HUES6 (cell line): Measurements from ENCODE around the gene LYPLAL1.

Experiments used
- H3K27ac ChIP-seq: 2 replicates; pipeline ENCODE4 v1.7.0; 2013; ENCODE audit warnings: low read depth, mild to moderate bottlenecking, low read length, inconsistent platforms
- H3K27me3 ChIP-seq: 2 replicates; pipeline ENCODE4 v1.6.1; 2013; ENCODE audit warnings: low read length; ENCODE audit not compliant: control insufficient read depth, insufficient read depth
- H3K36me3 ChIP-seq: 2 replicates; pipeline ENCODE4 v1.6.1; 2013; ENCODE audit warnings: low read length; ENCODE audit not compliant: control insufficient read depth, insufficient read depth
- H3K4me1 ChIP-seq: 2 replicates; pipeline ENCODE4 v1.6.1; 2013; ENCODE audit warnings: low read length; ENCODE audit not compliant: control insufficient read depth, insufficient read depth
- H3K4me3 ChIP-seq: 2 replicates; pipeline ENCODE4 v1.5.1; 2013; ENCODE audit warnings: low read depth, low read length
- H3K9ac ChIP-seq: one replicate; pipeline ENCODE4 v1.6.1; 2013; ENCODE audit warnings: mild to moderate bottlenecking, low read length
- H3K9me3 ChIP-seq: 2 replicates; pipeline ENCODE4 v1.6.1; 2013; ENCODE audit warnings: low read depth, low read length; ENCODE audit not compliant: control insufficient read depth, insufficient read depth

Gene LYPLAL1

DNA sequence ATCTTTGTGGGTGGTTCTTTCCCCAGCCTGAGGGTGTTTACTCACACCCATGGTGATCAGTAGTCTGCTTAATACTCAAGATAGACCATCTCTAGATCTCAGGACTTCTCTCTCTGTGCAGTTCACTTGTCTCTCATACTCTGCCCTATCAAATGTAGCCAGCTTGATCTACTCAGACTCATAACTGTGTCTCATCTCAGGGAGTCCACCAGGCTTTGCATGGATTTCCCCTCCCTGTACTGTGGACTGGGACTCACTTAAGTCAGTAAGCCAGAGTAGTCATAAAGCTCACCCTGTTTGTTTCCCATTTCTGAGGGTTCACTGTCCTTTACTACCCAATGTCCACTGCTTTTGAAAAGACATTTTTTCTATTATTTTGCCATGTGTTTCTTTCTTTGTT is 41.8 kb downstream of the LYPLAL1 start:
- Histone ChIP-seq H3K9ac (no peak overlapping the region), H3K4me3 (no peak overlapping the region), H3K27me3 (no peaks in the 10 kb centered on the region), H3K9me3 (no peaks in the 10 kb centered on the region), H3K27ac (no peak overlapping the region), H3K4me1 (no peaks in the 10 kb centered on the region), H3K36me3 (peaks cover 3% of the 10 kb centered on the region; the same call in 1 of the 2 replicates)

DNA sequence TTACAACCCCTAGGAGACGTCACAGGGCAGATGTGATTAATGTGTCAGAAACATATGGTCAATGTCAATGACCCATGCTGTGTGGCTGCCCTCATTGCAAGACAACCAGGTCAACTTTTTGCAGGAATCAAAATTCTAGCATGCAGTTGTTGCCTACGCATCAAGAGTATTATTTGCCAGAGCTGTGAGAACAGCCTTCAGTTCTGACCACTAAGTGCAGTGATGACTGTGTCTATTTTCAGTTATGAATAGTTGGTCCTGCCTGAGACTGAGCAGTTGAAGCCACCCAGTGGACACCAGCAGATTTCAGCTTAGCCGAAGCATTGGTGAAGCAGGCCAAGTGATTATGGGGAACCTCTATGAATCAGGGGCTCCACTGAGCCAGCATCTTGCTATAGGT is 47.3 kb downstream of the LYPLAL1 start:
- no peak overlapping the region for H3K4me3 ChIP-seq
- H3K27ac ChIP-seq, result no peak overlapping the region
- H3K9ac ChIP-seq, result no peak overlapping the region
- H3K9me3 ChIP-seq, result no peaks in the 10 kb centered on the region
- H3K4me1 ChIP-seq, result no peaks in the 10 kb centered on the region
- peaks cover 3% of the 10 kb centered on the region; the same call in 1 of the 2 replicates for H3K36me3 ChIP-seq
- no peaks in the 10 kb centered on the region for H3K27me3 ChIP-seq

DNA sequence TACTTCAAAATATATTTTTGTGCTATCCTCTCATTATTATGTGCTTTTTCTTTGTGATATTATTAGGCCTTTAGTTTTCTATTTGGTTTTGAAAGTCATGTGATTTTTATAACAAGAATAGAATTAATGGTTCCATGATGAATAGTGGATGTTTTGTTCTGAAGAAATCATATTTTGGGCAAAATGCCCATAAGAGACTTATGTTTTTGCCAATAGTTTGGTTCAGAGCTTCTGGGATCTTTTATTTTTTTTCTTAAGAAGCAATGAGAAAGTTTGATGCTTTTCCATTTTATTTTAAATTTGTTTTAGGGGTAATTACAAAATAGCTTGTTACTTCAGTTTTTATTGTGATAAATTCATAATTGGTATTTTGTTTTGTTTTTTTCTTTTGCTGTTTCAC is 49.8 kb downstream of the LYPLAL1 start:
- H3K4me1 ChIP-seq, result no peaks in the 10 kb centered on the region
- no peaks in the 10 kb centered on the region for H3K27me3 ChIP-seq
- no peaks in the 10 kb centered on the region for H3K9me3 ChIP-seq
- H3K4me3 ChIP-seq, result no peak overlapping the region
- no peak overlapping the region for H3K27ac ChIP-seq
- H3K36me3 ChIP-seq, result peaks cover 3% of the 10 kb centered on the region; the same call in 1 of the 2 replicates
- no peak overlapping the region for H3K9ac ChIP-seq

DNA sequence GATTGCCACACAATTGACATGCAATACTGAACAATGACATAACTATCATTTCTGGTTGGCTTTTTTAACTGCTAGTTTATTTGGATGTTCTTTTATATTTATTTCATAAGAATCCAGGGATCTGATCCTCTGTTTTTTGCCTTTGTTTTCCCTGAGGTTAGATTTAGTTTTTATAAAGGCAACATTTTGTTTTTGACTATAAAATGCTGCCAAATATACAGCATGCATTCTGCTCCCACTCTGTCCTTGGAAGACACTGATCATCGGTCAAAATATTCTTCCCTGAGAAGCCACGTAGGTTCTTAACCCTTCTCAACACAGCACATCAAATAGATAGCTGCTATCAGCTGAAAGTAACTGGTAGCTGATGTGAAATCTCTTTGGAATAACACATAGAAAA is 52.5 kb downstream of the LYPLAL1 start:
- no peak overlapping the region for H3K9ac ChIP-seq
- H3K27ac ChIP-seq, result no peak overlapping the region
- no peaks in the 10 kb centered on the region for H3K4me1 ChIP-seq
- no peak overlapping the region for H3K4me3 ChIP-seq
- no peaks in the 10 kb centered on the region for H3K27me3 ChIP-seq
- no peaks in the 10 kb centered on the region for H3K9me3 ChIP-seq
- H3K36me3 ChIP-seq, result no peaks in the 10 kb centered on the region

DNA sequence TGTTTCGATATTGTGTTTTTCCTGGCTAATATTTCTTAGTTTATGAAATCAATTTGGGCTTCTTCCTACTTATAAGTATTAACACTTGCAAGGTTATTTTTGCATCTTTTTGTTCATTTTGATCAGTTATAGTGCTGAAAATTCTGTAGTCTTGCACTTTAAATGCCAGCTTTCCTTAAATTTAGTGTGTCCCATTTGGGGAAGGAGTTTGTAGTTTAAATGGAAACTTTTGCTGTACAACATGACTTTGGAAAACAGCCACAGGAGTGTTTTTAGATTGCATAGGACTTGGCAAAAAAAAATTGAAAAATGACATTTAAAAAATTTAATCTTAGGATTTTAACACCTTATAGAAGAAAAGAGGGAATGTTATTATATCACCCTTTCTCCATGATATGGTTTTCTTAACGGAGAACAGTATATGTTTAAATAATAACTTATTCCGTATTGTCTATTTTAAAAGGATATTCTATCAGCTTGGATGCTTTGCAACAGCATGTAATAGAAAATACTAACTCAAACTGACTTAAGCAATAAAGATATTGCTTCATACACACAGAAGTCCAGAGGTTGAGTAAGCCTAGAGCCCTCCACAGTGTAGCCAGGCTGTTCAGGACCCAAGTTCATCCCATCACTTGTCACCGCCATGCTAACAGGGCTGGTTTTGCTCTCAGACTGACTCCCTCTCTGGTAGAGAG is 53.8 kb downstream of the LYPLAL1 start:
- no peak overlapping the region for H3K27ac ChIP-seq
- H3K9ac ChIP-seq, result no peak overlapping the region
- H3K36me3 ChIP-seq, result no peaks in the 10 kb centered on the region
- H3K4me1 ChIP-seq, result no peaks in the 10 kb centered on the region
- H3K9me3 ChIP-seq, result no peaks in the 10 kb centered on the region
- no peak overlapping the region for H3K4me3 ChIP-seq
- H3K27me3 ChIP-seq, result no peaks in the 10 kb centered on the region

DNA sequence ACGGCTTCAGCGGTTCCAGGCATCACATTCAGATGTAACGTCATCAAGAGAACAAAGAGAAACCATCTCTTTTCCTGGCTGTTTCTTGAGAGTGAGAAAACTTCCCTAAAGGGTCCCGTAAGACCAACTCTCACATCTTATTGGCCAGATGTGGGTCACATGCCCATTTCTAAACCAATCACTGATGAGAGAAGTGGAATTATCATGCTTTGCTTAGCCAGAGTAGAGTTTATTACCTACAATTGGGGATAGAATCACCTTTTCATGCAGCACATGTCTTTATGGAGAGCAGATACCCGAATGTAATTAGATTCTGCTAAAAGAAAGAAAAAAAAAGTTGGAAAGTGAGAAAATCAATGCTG is 54.4 kb downstream of the LYPLAL1 start:
- H3K36me3 ChIP-seq, result no peaks in the 10 kb centered on the region

DNA sequence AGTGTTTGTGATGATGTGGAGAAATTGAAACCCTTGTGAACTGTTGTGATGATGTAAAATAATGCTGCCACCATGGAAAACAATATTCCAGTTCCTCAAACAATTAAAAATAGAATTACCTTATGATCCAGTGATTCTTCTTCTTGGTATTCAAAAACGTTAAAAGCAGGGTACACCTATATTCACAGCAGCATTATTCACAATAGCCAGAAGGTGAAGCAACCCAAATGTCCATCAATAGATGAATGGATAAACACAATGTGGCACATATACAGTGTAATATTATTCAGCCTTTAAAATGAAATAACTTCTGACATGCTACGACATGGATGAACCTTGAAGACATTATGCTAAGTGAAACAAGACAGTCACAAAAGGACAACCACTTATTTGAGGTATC is 59.2 kb downstream of the LYPLAL1 start:
- H3K9ac ChIP-seq, result no peak overlapping the region
- no peaks in the 10 kb centered on the region for H3K36me3 ChIP-seq
- H3K27ac ChIP-seq, result no peak overlapping the region

More for the DNA sequence above, 54.4 kb downstream of the LYPLAL1 start:
- H3K4me1 ChIP-seq, result no peaks in the 10 kb centered on the region
- no peaks in the 10 kb centered on the region for H3K27me3 ChIP-seq
- no peaks in the 10 kb centered on the region for H3K9me3 ChIP-seq
- H3K9ac ChIP-seq, result no peak overlapping the region
- no peak overlapping the region for H3K27ac ChIP-seq
- H3K4me3 ChIP-seq, result no peak overlapping the region

DNA sequence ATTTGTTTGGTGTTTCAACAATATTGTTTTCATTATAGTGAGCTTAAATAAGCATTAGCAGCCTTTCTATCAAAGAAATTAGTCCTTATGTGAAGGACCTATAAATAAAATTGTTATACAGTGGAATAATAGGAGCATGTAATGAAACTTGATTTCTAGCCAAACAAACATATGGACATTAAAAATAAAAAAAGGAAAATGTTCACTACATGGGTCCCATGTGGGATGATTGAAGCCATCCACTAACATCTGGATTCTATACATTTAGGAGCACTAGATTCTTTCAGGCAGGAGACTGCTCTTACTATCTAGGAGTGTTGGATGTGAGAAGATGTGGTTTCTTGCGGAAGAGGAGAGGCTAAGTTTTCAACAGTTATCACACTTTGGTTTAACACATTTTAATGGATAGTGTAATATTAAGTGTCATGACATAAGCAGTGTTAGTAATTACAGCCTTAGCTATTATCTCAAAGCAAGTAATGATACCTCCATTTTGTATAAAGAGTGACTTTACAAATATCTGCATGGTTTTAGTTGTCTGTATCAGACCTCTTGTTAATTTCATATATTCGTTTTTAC is 62.3 kb downstream of the LYPLAL1 start:
- Histone ChIP-seq H3K9me3 (no peaks in the 10 kb centered on the region), H3K9ac (no peak overlapping the region), H3K36me3 (no peaks in the 10 kb centered on the region), H3K4me3 (no peak overlapping the region), H3K4me1 (no peaks in the 10 kb centered on the region), H3K27me3 (no peaks in the 10 kb centered on the region), H3K27ac (no peak overlapping the region)

More for the DNA sequence above, 59.2 kb downstream of the LYPLAL1 start:
- Histone ChIP-seq H3K9me3 (no peaks in the 10 kb centered on the region), H3K27me3 (no peaks in the 10 kb centered on the region), H3K4me3 (no peak overlapping the region), H3K4me1 (no peaks in the 10 kb centered on the region)

DNA sequence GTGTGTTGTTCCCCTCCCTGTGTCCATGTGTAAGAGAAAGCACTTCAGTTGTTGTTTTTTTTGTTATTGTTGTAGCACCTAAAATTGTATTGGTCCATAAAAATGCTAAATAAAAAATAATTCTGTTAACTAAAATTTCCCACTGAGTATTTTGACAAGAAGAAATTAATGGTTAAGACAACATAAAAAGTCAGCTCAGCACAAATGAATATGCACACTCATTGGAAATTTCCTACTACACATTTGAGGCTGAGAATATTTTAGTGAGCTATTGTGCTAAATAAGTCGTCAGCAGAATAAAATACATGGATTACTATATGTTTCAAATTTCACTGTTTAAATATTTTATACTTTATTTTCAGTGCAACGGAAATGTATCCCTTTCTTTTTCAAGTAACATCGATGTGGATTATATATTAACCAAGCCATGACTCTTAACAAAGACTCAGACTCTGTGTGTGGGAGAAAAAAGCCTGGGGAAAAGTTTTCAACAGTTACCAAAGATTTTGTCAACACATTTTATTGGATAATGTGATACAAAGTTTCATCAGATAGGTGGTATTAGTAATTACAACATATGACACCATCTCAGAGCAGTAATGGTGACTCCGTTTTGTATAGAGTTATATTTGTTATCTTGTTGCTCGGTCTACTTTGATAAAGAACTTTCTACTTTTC is 63.4 kb downstream of the LYPLAL1 start:
- Histone ChIP-seq H3K27ac (no peak overlapping the region), H3K36me3 (no peaks in the 10 kb centered on the region), H3K27me3 (no peaks in the 10 kb centered on the region), H3K4me3 (no peak overlapping the region), H3K9ac (no peak overlapping the region), H3K4me1 (no peaks in the 10 kb centered on the region), H3K9me3 (no peaks in the 10 kb centered on the region)

DNA sequence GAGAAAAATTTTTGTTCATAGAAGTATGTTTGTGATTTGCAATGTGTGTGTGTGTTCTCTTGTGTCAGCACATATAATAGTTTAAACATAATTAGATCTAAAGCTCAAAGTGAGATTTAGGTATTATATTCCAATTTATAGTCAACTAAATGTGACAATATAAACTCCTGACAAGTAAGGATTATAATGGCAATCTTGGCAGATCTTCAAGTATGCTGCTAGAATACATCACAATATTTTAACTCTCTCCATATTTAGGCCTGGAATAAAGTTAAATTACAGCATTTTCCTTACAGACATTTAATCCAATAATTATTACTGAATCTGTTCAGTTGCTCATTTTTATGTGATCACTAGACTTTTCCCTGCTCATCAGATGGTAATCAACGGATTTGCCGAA is 65.8 kb downstream of the LYPLAL1 start:
- no peaks in the 10 kb centered on the region for H3K36me3 ChIP-seq

DNA sequence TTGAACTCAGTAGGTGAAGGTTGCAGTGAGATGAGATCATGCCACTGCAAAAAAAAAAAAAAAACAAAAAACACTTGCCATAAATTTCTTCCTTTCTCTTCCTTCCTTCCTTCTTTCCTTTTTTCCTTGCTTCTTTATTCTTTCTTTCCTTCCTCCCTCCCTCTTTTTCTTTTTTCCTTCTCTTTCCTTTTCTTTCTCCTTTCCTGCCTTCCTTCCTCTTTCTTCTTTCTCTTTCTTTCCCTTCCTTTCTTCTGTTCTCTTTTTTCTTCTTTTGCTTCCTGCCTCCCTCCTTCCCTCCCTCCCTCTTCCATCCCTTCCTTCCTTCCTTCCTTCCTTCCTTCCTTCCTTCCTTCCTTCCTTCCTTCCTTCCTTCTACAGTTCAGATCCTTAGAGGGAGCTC is 71.2 kb downstream of the LYPLAL1 start:
- Histone ChIP-seq H3K36me3 (no peaks in the 10 kb centered on the region), H3K9ac (no peak overlapping the region), H3K4me1 (no peaks in the 10 kb centered on the region), H3K9me3 (no peaks in the 10 kb centered on the region), H3K4me3 (no peak overlapping the region), H3K27me3 (no peaks in the 10 kb centered on the region), H3K27ac (no peak overlapping the region)

More for the DNA sequence above, 65.8 kb downstream of the LYPLAL1 start:
- Histone ChIP-seq H3K9me3 (no peaks in the 10 kb centered on the region), H3K9ac (no peak overlapping the region), H3K4me3 (no peak overlapping the region), H3K27me3 (no peaks in the 10 kb centered on the region), H3K27ac (no peak overlapping the region), H3K4me1 (no peaks in the 10 kb centered on the region)
